Lung (tissue), 12 donors: ENCODE measurements around the gene PLXNA2. TPM values are rescaled to one million over a fixed set of nuclear protein-coding genes. Genes with fewer than 3 reads are reported as not detected.

Experiments
- ATAC-seq: fragments of 200-7000 bp; cut with Tn5 transposase; one replicate; pipeline ENCODE4 v1.9.1; 2020; ENCODE audit warnings: moderate number of reproducible peaks; ENCODE audit not compliant: insufficient read depth, low FRiP score
- DNase-seq, 3 donors: peaks; one replicate each; pipeline ENCODE4 v3.0.0-alpha.2; 2013 to 2017
- H3K27ac ChIP-seq, 2 donors: one replicate each; pipeline ENCODE4 v1.5.1; 2013; ENCODE audit warnings: mild to moderate bottlenecking in 2 of 2, moderate library complexity in 2 of 2, control low read depth in 1 of 2, inconsistent platforms in 1 of 2, low read depth in 1 of 2, low read length in 1 of 2
- H3K27me3 ChIP-seq, 3 donors: one replicate each; pipeline ENCODE4 v1.5.1; 2013; ENCODE audit warnings: low read length in 2 of 3; ENCODE audit not compliant: control insufficient read depth in 3 of 3, insufficient read depth in 3 of 3
- H3K36me3 ChIP-seq, 4 donors: one replicate each; pipeline ENCODE4 v1.5.1; 2013; ENCODE audit warnings: low read length in 4 of 4, mild to moderate bottlenecking in 1 of 4, moderate library complexity in 1 of 4; ENCODE audit not compliant: control insufficient read depth in 4 of 4, insufficient read depth in 4 of 4
- H3K4me1 ChIP-seq, 5 donors: one replicate each; pipeline ENCODE4 v1.5.1; 2013; ENCODE audit warnings: low read length in 5 of 5, mild to moderate bottlenecking in 2 of 5, moderate library complexity in 1 of 5; ENCODE audit not compliant: control insufficient read depth in 5 of 5, insufficient read depth in 5 of 5
- H3K4me3 ChIP-seq: one replicate; pipeline ENCODE4 v1.5.1; 2013; ENCODE audit warnings: mild to moderate bottlenecking, control low read depth, moderate library complexity
- H3K9ac ChIP-seq, 2 donors: one replicate each; pipeline ENCODE4 v1.5.1; 2013; ENCODE audit warnings: low read length in 2 of 2, control low read depth in 1 of 2; ENCODE audit not compliant: insufficient read depth in 1 of 2
- H3K9me3 ChIP-seq, 4 donors: one replicate each; pipeline ENCODE4 v1.5.1; 2013; ENCODE audit warnings: low read length in 3 of 4, mild to moderate bottlenecking in 1 of 4, moderate library complexity in 1 of 4; ENCODE audit not compliant: control insufficient read depth in 4 of 4, insufficient read depth in 3 of 4
- WGBS, 2 donors: extraction: QIAGEN DNeasy Blood & Tissue Kit; methylation state at CpG; one replicate each; pipeline ENCODE4 v1.1.7; 2013; 5-methylcytosine and 5-hydroxymethylcytosine counted together
- polyA plus RNA-seq, 2 donors: library from polyadenylated mRNA; stranded (reverse); fragments of 200-250 nt; gene quantifications; one replicate each; pipeline ENCODE4 v1.2.1, GENCODE V29; 2013
- total RNA-seq, 2 donors: library from RNA; depleted of rRNA in 1 of 2; stranded (reverse); fragments of >200 nt in 1 of 2; gene quantifications; one replicate each; pipeline ENCODE4 v1.2.1, GENCODE V29; 2014 to 2021
- TF ChIP-seq, protein P1 (sequence below): IDR thresholded peaks from 2 replicates; pipeline ENCODE4 v1.5.1; 2012; ENCODE audit warnings: mild to moderate bottlenecking; ENCODE audit errors: control extremely low read depth, extremely low read depth
- donor health status: control.
- donor health status: control.
- donor health status: Bipolar disorder and iron deficiency.
- donor health status: healthy.
- donor health status: DM: yes; HTN: yes; CAD: no.

The PLXNA2 gene
- total and polyA plus RNA-seq, 4 donors = 13.2 to 118 (median 32.6) TPM

DNA sequence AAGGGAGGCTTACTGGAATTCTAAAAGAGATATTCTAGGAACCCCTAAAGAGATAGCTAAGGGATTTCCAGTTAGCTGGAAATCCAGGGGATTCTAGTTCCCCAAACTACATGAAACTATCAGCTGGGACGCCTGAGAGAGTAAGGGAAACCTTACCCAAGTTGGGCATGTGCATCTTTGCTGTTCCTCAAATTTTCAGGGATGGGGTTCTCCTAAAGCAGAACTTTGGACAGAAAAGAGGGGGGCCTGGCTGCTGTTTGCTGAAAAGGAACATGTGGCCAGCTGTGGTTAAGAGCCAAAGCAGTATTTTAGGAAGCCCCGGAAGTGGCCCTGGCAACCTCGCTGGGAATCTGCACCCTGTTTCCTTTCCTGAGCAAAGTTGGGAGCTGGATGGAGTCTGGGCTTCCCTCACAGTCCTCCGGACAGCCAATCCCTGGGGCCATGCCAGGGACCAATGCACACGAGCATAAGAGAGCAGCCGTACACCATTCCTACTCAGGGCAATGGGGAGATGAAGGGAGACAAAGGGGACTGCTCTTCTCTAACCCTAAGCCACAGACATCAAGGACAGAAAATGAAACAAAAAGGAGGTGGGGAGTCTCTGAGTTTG lies 154.3 kb downstream of the PLXNA2 start:
- Histone ChIP-seq H3K27me3 (no peaks in the 10 kb centered on the region), H3K9me3 (no peaks in the 10 kb centered on the region), H3K36me3 (peaks cover 0 to 45% (median 21%) of the 10 kb centered on the region in 4 donors), H3K27ac (peak overlapping the region in 1 of 2 donors; percentile 39), H3K4me1 (peaks cover 3 to 33% (median 10%) of the 10 kb centered on the region in 5 donors), H3K4me3 (no peak overlapping the region), H3K9ac (peak overlapping the region in 1 of 2 donors; percentile 5)
- peak in 2 of 3 donors; percentile 19 to 44 for DNase-seq
- ATAC-seq = no peak
- TF ChIP-seq, protein P1, sequence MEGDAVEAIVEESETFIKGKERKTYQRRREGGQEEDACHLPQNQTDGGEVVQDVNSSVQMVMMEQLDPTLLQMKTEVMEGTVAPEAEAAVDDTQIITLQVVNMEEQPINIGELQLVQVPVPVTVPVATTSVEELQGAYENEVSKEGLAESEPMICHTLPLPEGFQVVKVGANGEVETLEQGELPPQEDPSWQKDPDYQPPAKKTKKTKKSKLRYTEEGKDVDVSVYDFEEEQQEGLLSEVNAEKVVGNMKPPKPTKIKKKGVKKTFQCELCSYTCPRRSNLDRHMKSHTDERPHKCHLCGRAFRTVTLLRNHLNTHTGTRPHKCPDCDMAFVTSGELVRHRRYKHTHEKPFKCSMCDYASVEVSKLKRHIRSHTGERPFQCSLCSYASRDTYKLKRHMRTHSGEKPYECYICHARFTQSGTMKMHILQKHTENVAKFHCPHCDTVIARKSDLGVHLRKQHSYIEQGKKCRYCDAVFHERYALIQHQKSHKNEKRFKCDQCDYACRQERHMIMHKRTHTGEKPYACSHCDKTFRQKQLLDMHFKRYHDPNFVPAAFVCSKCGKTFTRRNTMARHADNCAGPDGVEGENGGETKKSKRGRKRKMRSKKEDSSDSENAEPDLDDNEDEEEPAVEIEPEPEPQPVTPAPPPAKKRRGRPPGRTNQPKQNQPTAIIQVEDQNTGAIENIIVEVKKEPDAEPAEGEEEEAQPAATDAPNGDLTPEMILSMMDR = no peak
- WGBS, 2 donors = 67 to 70% methylated on average over 6 of the region's 6 CpGs

DNA sequence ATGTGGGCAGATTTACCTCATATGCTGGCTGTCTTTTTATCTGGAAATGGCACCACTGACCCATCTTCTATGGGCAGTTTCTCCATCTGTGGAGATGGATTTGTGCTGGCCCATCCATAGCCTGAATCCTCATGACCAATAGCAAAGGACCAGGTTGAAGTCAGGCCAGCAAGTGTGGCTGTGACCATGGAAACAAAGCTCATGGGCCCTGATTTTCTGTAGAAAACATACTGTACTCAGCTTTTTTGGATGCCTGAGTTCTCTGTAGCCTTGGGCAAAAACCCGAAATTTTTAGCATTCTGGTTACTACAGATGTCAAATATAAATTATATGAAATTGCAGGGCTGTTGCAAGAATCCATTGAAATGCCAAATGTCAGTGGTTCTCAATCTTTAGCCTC lies 155.0 kb downstream of the PLXNA2 start:
- Histone ChIP-seq H3K27me3 (no peaks in the 10 kb centered on the region), H3K4me1 (peaks cover 3 to 33% (median 11%) of the 10 kb centered on the region in 5 donors), H3K4me3 (no peak overlapping the region), H3K9ac (no peak overlapping the region), H3K9me3 (no peaks in the 10 kb centered on the region), H3K36me3 (peaks cover 0 to 47% (median 17%) of the 10 kb centered on the region in 4 donors), H3K27ac (no peak overlapping the region)
- no peak for ATAC-seq
- no peak for DNase-seq
- TF ChIP-seq, protein P1 = no peak
- WGBS, 2 donors = 77 to 85% methylated on average over 1 of the region's 1 CpG

DNA sequence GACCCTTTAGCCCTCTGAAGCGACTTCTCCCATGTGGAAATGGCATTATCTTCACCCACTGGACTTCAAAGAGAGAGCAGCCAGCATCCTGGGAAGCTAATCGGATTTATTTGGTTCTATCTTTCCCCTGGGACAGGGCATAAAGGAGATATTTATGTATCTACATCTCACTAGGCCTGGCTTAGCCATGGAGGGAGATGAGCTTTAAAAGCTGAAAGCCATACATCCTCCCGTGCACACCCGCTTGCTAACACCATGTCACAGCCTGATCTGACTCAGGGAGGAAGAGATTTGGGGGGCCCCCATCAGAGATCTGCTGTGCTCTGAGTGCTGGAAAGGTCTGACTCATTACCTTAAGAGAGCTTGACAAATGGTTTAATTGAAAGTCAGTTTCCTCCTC lies 155.9 kb downstream of the PLXNA2 start:
- H3K4me3 ChIP-seq = no peak overlapping the region
- no peaks in the 10 kb centered on the region for H3K27me3 ChIP-seq
- TF ChIP-seq, protein P1 = no peak
- ATAC-seq = no peak
- H3K36me3 ChIP-seq = peaks cover 0 to 47% (median 17%) of the 10 kb centered on the region in 4 donors
- H3K27ac ChIP-seq = no peak overlapping the region
- H3K9me3 ChIP-seq = no peaks in the 10 kb centered on the region
- no peak overlapping the region for H3K9ac ChIP-seq
- H3K4me1 ChIP-seq = peaks cover 3 to 38% (median 12%) of the 10 kb centered on the region in 5 donors
- no peak for DNase-seq
- 93 to 96% methylated on average over 4 of the region's 4 CpGs for WGBS, 2 donors
